GM08714 (cell line): ENCODE data around the gene APOL6.
"Not testable (repeated sequence)": the region's sequence is repeated elsewhere in the genome, so short reads cannot be mapped to it uniquely, and the experiment has no call there.

Experiments
- H3K4me3 ChIP-seq: fragments of 200-500 bp; sonication (Bioruptor generic); 2 replicates; pipeline ENCODE4 v1.5.1; 2014; ENCODE audit warnings: mild to moderate bottlenecking, low read length, inconsistent platforms
- ZNF274 ChIP-seq: IDR thresholded peaks from 2 replicates; pipeline ENCODE4 v1.6.1; 2012; ENCODE audit warnings: mild to moderate bottlenecking, low read depth, low read length

Gene APOL6

DNA sequence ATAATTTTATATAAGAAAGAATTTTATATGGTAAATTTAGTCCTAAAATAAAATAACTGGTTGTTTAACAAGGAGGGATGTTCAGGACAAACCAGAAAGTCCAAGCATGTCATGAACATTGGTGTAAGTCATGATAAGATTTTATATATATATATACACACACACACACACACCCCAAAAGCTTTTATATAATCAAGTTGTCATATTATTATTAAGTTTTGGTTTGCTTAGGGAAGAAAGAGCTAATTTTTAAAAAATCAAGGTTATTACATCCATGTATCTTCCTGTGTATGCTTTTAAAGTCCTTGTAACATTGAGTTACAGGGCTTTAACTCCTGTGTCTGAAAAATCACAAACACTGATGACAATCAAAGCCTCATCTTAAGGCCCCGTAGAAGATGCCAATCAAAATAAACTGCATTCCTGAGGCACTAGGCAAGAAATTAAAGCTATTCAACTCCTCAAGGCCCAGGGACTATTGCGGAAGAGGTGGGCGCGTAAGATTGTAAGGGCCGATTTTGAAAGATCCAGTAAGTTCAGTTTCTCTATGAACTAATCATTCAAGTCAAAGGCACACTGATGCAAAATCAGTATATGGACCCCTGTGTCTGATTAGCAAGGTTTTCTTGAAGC lies 16.8 kb downstream of the APOL6 start:
- no peak for TF ChIP-seq ZNF274
- no peak overlapping the region for H3K4me3 ChIP-seq

GRCh38 chr22:35666699-35667098 lies 18.5 kb downstream of the APOL6 start:
- H3K4me3 ChIP-seq: not testable (repeated sequence)

DNA sequence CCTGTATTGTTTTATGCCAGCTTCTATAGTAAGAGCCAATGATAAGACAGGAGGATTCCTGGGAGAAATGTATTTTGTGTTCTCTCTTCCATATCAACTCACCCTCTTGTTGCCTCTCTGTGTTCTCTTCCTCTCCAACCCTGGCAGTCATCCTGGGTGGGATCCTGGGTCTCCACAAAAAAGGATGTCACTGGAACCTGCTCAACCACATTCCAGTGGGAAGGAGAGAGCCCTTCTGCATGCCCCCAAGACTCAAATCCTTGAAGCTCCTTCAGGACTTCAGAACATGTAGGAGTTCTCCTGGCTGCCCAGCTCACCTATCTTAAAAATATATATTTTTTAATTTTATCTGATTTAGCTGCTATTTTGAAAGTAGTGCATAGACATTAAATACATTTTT lies 26.1 kb downstream of the APOL6 start:
- H3K4me3 ChIP-seq: no peak overlapping the region

DNA sequence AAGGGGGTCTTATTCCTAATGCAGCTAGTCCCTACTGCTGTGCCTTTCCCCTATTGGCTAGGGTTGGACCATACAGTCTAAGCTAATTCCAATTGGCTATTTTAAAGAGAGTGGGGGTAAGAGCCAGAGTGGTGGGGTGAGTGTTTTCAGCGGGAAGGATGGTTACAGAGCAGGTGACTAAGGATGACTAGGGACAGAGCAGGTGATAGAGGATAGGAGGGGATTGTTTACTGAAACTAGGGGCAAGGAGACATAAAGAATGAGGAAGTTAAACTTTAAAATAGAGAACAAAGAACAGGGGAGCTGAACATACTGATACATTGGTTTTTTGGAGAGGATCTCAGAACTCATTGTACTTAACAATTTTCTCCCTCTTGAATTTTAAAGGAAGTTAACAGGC lies 27.8 kb downstream of the APOL6 start:
- not testable (repeated sequence) for H3K4me3 ChIP-seq

More for the DNA sequence above, 26.1 kb downstream of the APOL6 start:
- TF ChIP-seq ZNF274: no peak

DNA sequence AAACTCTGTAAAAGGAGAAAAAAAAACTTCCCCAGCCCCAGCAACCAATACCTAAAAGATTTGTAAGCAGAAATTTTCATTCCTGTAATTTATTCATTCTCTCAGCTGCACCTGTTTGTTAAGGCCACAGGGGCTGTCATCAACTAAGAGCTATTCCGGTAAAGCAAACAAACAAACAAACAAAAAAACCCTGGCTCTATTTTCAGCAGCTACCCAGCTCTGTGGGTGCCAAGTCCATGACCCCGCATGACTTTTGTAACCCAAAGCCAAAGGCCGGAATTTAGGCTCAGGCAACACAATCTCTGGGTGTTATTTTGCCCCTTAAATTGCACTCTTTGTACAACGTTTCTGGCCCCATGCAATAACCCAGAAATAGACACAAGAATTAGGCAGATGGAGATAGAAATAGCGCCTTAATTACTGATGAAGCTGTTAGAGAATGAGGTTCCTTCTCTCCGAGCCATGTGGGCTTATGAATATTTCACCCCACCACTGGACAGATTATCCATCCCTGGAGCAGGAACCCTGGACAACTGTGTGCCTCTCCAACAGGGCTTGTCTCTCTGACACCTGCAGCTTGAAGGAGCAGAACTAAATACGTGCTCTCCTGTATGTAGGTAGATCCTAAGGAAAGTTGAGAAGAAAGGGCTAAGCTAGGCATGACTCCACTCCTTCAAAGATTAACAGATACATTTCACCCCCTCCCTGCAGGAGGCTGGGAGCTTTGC lies 29.4 kb downstream of the APOL6 start:
- no peak for TF ChIP-seq ZNF274

GRCh38 chr22:35678836-35679235 lies 30.6 kb downstream of the APOL6 start:
- no peak overlapping the region for H3K4me3 ChIP-seq
- TF ChIP-seq ZNF274: no peak

More for the DNA sequence above, 29.4 kb downstream of the APOL6 start:
- H3K4me3 ChIP-seq: no peak overlapping the region

DNA sequence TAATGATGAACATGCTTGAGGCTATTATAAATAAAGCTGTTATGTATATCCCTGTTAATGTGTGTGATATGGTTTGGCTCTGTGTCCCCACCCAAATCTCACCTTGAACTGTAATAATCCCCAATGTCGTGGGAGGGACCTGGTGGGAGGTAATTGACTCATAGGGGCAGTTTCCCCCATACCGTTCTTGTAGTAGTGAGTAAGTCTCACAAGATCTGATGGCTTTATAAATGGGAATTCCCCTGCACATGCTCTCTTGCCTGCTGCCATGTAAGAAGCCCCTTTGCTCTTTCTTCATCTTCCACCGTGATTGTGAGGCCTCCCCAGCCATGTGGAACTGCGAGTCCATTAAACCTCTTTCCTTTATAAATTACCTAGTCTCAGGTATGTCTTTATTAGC lies 31.2 kb downstream of the APOL6 start:
- not testable (repeated sequence) for H3K4me3 ChIP-seq

DNA sequence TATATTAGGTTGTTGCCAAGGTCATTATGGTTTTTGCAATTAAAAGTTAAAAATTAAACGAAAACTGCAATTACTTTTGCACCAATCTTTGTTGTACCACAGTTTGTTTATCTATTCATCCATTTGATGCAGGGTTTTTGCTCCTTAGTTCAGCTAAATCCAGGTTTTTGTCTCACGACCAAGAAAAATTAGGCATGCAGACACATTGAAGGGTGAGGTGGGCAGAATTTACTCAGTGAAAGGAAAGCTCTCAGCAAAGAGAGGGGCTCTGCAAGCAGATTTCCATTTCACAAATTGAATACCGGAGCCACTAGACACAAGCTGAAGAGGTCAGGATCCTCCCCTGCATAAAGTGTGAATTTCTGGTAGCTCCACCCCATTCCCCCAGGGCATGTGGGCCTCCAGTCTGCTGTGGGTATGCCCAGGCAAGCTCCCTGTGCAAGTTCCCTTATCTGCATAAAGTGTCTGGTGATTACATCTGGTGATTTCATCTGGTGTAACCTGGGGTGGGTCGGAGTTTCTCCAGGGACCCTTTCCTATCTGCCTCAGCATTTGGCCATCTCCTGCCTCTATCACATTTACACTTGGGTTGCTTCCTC lies 33.3 kb downstream of the APOL6 start:
- no peak for TF ChIP-seq ZNF274
- H3K4me3 ChIP-seq: no peak overlapping the region

DNA sequence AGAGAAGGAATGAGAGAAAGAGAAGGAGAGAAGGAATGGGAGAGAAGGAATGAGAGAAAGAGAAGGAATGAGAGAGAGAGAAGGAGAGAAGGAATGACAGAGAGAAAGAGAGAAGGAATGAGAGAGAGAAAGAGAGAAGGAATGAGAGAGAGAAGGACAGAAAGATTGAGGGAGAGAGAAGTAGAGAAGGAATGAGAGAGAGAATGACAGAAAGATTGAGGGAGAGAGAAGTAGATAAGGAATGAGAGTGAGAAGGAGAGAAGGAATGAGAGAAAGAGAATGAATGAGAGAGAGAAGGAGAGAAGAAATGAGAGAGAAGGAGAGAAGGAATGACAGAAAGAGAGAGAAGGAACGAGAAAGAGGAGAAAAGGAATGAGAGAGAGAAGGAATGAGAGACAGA lies 35.3 kb downstream of the APOL6 start:
- no peak overlapping the region for H3K4me3 ChIP-seq
- no peak for TF ChIP-seq ZNF274

- H3K4me3 ChIP-seq: no peak overlapping the region
- TF ChIP-seq ZNF274: no peak
Observed at GRCh38 chr22:35684270-35684700, 36.0 kb downstream of the APOL6 start.

GRCh38 chr22:35684732-35685131 lies 36.5 kb downstream of the APOL6 start:
- no peak overlapping the region for H3K4me3 ChIP-seq
- TF ChIP-seq ZNF274: no peak

- no peak overlapping the region for H3K4me3 ChIP-seq
- no peak for TF ChIP-seq ZNF274
Observed at GRCh38 chr22:35685731-35686130, 37.5 kb downstream of the APOL6 start.

- no peak for TF ChIP-seq ZNF274
- no peak overlapping the region for H3K4me3 ChIP-seq
Observed at GRCh38 chr22:35686298-35686697, 38.1 kb downstream of the APOL6 start.

GRCh38 chr22:35687461-35687860 lies 39.2 kb downstream of the APOL6 start:
- H3K4me3 ChIP-seq: no peak overlapping the region
- TF ChIP-seq ZNF274: no peak

DNA sequence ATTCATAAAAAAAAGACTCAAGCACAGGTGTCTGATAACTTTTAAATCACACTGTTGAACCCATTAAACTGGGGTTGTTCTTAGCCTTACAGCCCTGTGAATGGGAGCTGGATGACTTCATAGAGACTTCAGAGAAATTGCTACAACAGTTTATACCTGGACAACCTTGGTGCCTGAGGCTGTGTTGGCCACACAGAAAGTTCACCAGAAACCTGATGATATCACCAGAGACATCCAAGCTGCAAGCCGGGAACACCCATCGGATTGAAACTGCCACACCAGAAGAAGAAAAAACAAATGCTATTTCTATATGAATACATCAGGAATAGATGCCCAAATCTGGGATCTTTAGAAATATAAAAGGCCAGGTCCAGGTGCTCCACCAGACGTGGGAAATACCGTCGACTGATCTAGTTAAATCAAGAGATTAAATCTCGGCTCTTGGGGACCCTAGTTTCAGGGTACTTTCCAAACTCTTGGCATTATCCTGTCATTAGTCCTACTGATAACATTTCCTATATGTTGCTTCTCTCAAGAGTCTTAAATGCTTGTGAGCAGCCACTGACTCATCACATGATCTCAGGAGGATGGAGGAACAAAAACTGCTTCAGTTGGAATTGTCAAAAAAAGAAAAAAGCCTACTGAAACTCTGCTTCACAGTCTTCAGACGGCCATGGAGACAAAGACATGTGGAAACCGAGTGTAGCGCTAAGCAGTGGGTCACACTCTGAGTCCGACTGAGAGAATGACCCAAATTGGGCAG lies 40.8 kb downstream of the APOL6 start:
- no peak overlapping the region for H3K4me3 ChIP-seq
- TF ChIP-seq ZNF274: no peak
